Tibial artery (tissue), 4 donors: Measurements from ENCODE around the gene PRIM2.

ENCODE experiments used
- DNase-seq, 2 donors: peaks; one replicate each; pipeline ENCODE4 v3.0.0-alpha.2; 2019
- H3K27ac ChIP-seq, 2 donors: fragments of 200-600 bp; sonication (generic) in 1 of 2; 1 replicate in 1 of 2; 2 replicates in 1 of 2; pipeline ENCODE4 v1.5.1; 2018 to 2019; ENCODE audit warnings: mild to moderate bottlenecking in 1 of 2
- H3K27me3 ChIP-seq, 2 donors: fragments of 200-600 bp; sonication (generic) in 1 of 2; one replicate each; pipeline versions ENCODE4 v1.5.1 to v1.6.0; 2016 to 2019
- H3K36me3 ChIP-seq, 3 donors: fragments of 200-600 bp; sonication (generic) in 2 of 3; one replicate each; pipeline ENCODE4 v1.5.1; 2016 to 2019; ENCODE audit warnings: mild to moderate bottlenecking in 2 of 3
- H3K4me1 ChIP-seq, 4 donors: fragments of 200-600 bp; sonication (generic) in 2 of 4; 1 replicate in 3 of 4; 2 replicates in 1 of 4; pipeline ENCODE4 v1.5.1; 2016 to 2019
- H3K4me3 ChIP-seq, 2 donors: fragments of 200-600 bp; sonication (generic) in 1 of 2; 1 replicate in 1 of 2; 2 replicates in 1 of 2; pipeline ENCODE4 v1.5.1; 2018 to 2019; ENCODE audit warnings: mild to moderate bottlenecking in 2 of 2
- H3K9me3 ChIP-seq, 3 donors: fragments of 200-600 bp; sonication (generic) in 1 of 3; one replicate each; pipeline ENCODE4 v1.5.1; 2016 to 2019
- intact Hi-C: fragments of 100-400 bp; cut with DNase I; formaldehyde crosslinking; loops from one replicate; pipeline ENCODE4 v1.15.0; 2023; ENCODE audit warnings: low total_unique reads
- TF ChIP-seq, protein P1 (sequence below), 2 experiments: fragments of 200-600 bp in 1 of 2; fragments of 450-650 bp in 1 of 2; IDR thresholded peaks; one replicate each; pipeline ENCODE4 v1.5.1; 2017 to 2019; ENCODE audit warnings: antibody characterized with exemption in 2 of 2, mild to moderate bottlenecking in 1 of 2, moderate library complexity in 1 of 2

PRIM2 gene

GRCh38 chr6:57315851-57316250, 1.6 kb upstream of the PRIM2 start:
- TF ChIP-seq, protein P1, sequence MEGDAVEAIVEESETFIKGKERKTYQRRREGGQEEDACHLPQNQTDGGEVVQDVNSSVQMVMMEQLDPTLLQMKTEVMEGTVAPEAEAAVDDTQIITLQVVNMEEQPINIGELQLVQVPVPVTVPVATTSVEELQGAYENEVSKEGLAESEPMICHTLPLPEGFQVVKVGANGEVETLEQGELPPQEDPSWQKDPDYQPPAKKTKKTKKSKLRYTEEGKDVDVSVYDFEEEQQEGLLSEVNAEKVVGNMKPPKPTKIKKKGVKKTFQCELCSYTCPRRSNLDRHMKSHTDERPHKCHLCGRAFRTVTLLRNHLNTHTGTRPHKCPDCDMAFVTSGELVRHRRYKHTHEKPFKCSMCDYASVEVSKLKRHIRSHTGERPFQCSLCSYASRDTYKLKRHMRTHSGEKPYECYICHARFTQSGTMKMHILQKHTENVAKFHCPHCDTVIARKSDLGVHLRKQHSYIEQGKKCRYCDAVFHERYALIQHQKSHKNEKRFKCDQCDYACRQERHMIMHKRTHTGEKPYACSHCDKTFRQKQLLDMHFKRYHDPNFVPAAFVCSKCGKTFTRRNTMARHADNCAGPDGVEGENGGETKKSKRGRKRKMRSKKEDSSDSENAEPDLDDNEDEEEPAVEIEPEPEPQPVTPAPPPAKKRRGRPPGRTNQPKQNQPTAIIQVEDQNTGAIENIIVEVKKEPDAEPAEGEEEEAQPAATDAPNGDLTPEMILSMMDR (IDR thresholded peaks at IDR 0.05) = no peak
- H3K36me3 ChIP-seq = peaks cover 6 to 10% (median 8%) of the 10 kb centered on the region in 3 donors
- H3K27me3 ChIP-seq = no peaks in the 10 kb centered on the region
- H3K4me3 ChIP-seq = no peak overlapping the region
- intact Hi-C loops = loop anchor here (2.0 to 5.0 kb wide), 2 partner anchors 125 to 229 kb away; no protein-coding TSS in a partner anchor
- H3K9me3 ChIP-seq = no peaks in the 10 kb centered on the region
- H3K27ac ChIP-seq = peak overlapping the region; percentile 35 to 66
- H3K4me1 ChIP-seq = peaks cover 0 to 38% (median 13%) of the 10 kb centered on the region in 4 donors
- no peak for DNase-seq

DNA sequence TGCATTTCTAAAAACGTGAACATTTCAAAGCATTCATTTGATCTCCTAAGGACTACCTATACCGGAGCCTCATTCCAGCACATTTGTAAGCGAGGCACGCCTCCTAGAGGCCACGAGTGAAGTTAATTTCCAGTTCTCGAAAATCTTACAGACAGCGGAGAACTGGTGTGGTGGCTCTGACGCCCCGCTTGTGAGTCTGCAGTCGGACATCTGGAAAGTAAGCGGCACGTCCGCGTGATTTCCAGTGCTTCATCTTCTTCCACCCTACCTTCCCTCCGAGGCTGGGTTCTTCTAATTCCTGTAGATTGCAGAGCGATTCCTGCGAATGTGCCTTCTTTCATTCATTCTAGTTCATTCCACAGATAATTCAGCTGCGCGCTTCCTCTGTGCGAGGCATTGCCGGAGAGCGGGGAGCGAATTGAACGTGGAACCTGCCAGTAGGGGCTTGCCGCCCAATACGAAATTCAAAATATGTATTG, 810 bp upstream of the PRIM2 start:
- Histone ChIP-seq H3K9me3 (no peaks in the 10 kb centered on the region), H3K4me1 (peaks cover 0 to 38% (median 13%) of the 10 kb centered on the region in 4 donors), H3K4me3 (peak overlapping the region; percentile 61 to 67), H3K27ac (peak overlapping the region; percentile 35 to 66), H3K36me3 (peaks cover 7 to 17% (median 15%) of the 10 kb centered on the region in 3 donors), H3K27me3 (no peaks in the 10 kb centered on the region)
- TF ChIP-seq, protein P1 (IDR thresholded peaks at IDR 0.05) = peak; percentile 78 to 80
- DNase-seq = peak; percentile 82 to 86
- intact Hi-C loops = loop anchor here (2.0 to 5.0 kb wide), 2 partner anchors 126 to 229 kb away; no protein-coding TSS in a partner anchor

DNA sequence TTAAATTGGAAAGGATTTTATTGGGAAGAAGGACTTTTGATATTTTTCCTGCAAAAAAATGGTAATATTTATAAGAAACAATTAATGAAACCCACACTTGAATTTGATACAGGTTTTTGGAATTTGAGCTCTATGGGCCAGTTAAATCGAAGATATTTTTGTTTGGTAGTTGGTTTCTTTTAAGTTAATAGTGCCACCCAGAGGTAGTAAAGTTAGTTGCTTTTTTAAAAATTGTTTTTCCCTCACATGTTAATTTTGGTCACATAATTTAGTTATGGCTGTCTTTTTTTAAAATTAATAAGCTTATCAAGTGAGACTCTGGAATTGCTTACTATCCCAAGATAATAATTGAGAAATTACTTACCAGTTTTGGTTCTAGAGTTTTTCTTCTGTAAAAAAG, 7.1 kb downstream of the PRIM2 start:
- no peak overlapping the region for H3K27ac ChIP-seq
- H3K9me3 ChIP-seq = peaks cover 0 to 4% (median 2%) of the 10 kb centered on the region in 3 donors
- H3K36me3 ChIP-seq = peaks cover 32 to 68% (median 55%) of the 10 kb centered on the region in 3 donors
- H3K4me1 ChIP-seq = no peaks in the 10 kb centered on the region
- intact Hi-C loops = loop anchor here (5.0 to 10.0 kb wide), 2 partner anchors 310 to 367 kb away; partner anchors contain the start of gene BEND6
- TF ChIP-seq, protein P1 (IDR thresholded peaks at IDR 0.05) = peak; percentile 41 to 43
- H3K4me3 ChIP-seq = no peak overlapping the region
- no peak for DNase-seq
- no peaks in the 10 kb centered on the region for H3K27me3 ChIP-seq

GRCh38 chr6:57327311-57327710, 9.9 kb downstream of the PRIM2 start:
- Histone ChIP-seq H3K4me1 (no peaks in the 10 kb centered on the region), H3K27ac (no peak overlapping the region), H3K4me3 (no peak overlapping the region), H3K27me3 (no peaks in the 10 kb centered on the region), H3K9me3 (peaks cover 0 to 26% (median 12%) of the 10 kb centered on the region in 3 donors), H3K36me3 (peaks cover 50 to 61% (median 53%) of the 10 kb centered on the region in 3 donors)
- TF ChIP-seq, protein P1 (IDR thresholded peaks at IDR 0.05) = no peak
- no peak for DNase-seq
- intact Hi-C loops = loop anchor here (5.0 to 10.0 kb wide), 2 partner anchors 313 to 425 kb away; no protein-coding TSS in a partner anchor

DNA sequence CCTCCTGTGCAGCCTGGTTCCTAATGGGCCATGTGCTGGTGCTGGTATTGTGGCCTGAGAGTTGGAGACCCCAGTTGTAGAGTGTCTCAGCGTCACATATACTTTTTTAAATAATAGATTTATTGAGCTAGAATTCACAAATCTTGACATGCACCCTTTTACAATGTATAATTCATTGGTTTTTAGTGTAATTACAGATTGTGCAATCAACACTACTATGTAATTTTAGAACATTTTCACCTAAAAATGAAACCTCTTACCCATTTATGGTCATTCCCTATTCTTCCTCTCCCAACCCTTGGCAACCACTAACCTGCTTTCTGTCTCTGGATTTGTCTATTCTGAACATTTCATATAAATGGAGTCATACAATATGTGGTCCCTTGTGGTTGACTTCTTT, 10.6 kb downstream of the PRIM2 start:
- Histone ChIP-seq H3K9me3 (peaks cover 0 to 28% (median 12%) of the 10 kb centered on the region in 3 donors), H3K27ac (no peak overlapping the region), H3K36me3 (peaks cover 48 to 68% (median 55%) of the 10 kb centered on the region in 3 donors), H3K27me3 (no peaks in the 10 kb centered on the region), H3K4me1 (no peaks in the 10 kb centered on the region), H3K4me3 (no peak overlapping the region)
- DNase-seq = no peak
- TF ChIP-seq, protein P1 (IDR thresholded peaks at IDR 0.05) = no peak
- intact Hi-C loops = loop anchor here (5.0 to 10.0 kb wide), 2 partner anchors 313 to 426 kb away; no protein-coding TSS in a partner anchor
